Stimulated activated CD4-positive, alpha-beta T cell treated with anti-CD3 and anti-CD28 coated beads, Interleukin-4, amount 100 ng/mL, for 24 hours (primary cell): ENCODE measurements around the gene ADCY9.

Experiments used
- DNase-seq: peaks from one replicate; pipeline ENCODE4 v3.0.0-alpha.2; 2020

The ADCY9 gene

GRCh38 chr16:4025428-4025827, 90.8 kb downstream of the ADCY9 start:
- DNase-seq, result no peak

GRCh38 chr16:4021916-4022315, 94.3 kb downstream of the ADCY9 start:
- DNase-seq, result no peak

- DNase-seq, result no peak
Observed at GRCh38 chr16:4021070-4021779, 95.0 kb downstream of the ADCY9 start.

GRCh38 chr16:4019371-4019791, 96.9 kb downstream of the ADCY9 start:
- no peak for DNase-seq

- DNase-seq, result no peak
Observed at GRCh38 chr16:4018391-4018790, 97.9 kb downstream of the ADCY9 start.

- no peak for DNase-seq
Observed at GRCh38 chr16:4017807-4018206, 98.4 kb downstream of the ADCY9 start.

GRCh38 chr16:4016658-4017057, 99.6 kb downstream of the ADCY9 start:
- no peak for DNase-seq

GRCh38 chr16:4016005-4016352, 100.3 kb downstream of the ADCY9 start:
- DNase-seq, result no peak

- DNase-seq, result no peak
Observed at GRCh38 chr16:4015275-4016004, 100.8 kb downstream of the ADCY9 start.

- no peak for DNase-seq
Observed at GRCh38 chr16:4011940-4012629, 104.2 kb downstream of the ADCY9 start.

GRCh38 chr16:4011225-4011939, 104.9 kb downstream of the ADCY9 start:
- DNase-seq, result no peak

- DNase-seq, result no peak
Observed at GRCh38 chr16:4010225-4011158, 105.8 kb downstream of the ADCY9 start.

- DNase-seq, result no peak
Observed at GRCh38 chr16:4009177-4009576, 107.1 kb downstream of the ADCY9 start.

- no peak for DNase-seq
Observed at GRCh38 chr16:4008116-4008515, 108.1 kb downstream of the ADCY9 start.

- no peak for DNase-seq
Observed at GRCh38 chr16:4006397-4006999, 109.7 kb downstream of the ADCY9 start.

GRCh38 chr16:4005731-4006130, 110.5 kb downstream of the ADCY9 start:
- no peak for DNase-seq

GRCh38 chr16:4005281-4005680, 111.0 kb downstream of the ADCY9 start:
- DNase-seq, result no peak

- no peak for DNase-seq
Observed at GRCh38 chr16:4004206-4004605, 112.0 kb downstream of the ADCY9 start.

GRCh38 chr16:4003576-4003975, 112.7 kb downstream of the ADCY9 start:
- DNase-seq, result no peak

GRCh38 chr16:4003166-4003565, 113.1 kb downstream of the ADCY9 start:
- DNase-seq, result no peak

GRCh38 chr16:4002121-4002520, 114.1 kb downstream of the ADCY9 start:
- DNase-seq, result no peak
